ENCODE measurements around the gene NUP50.

The NUP50 gene

GRCh38 chr22:45149671-45150070 is 14.1 kb upstream of the NUP50 start:
- no peaks in the 10 kb centered on the region for H3K9me3 Mint-ChIP-seq (ENCODE audit: low read depth)
- no peaks in the 10 kb centered on the region for H3K27me3 Mint-ChIP-seq
- no peak overlapping the region for H3K4me3 Mint-ChIP-seq
- H3K27ac Mint-ChIP-seq = no peak overlapping the region
- H3K36me3 Mint-ChIP-seq = peaks cover 10% of the 10 kb centered on the region
- peaks cover 11% of the 10 kb centered on the region for H3K4me1 Mint-ChIP-seq (ENCODE audit: low read depth)

GRCh38 chr22:45150139-45150538 is 13.6 kb upstream of the NUP50 start:
- no peaks in the 10 kb centered on the region for H3K9me3 Mint-ChIP-seq (ENCODE audit: low read depth)
- H3K27me3 Mint-ChIP-seq = no peaks in the 10 kb centered on the region
- H3K4me3 Mint-ChIP-seq = no peak overlapping the region
- H3K27ac Mint-ChIP-seq = no peak overlapping the region
- peaks cover 9% of the 10 kb centered on the region for H3K4me1 Mint-ChIP-seq (ENCODE audit: low read depth)
- peaks cover 12% of the 10 kb centered on the region for H3K36me3 Mint-ChIP-seq

GRCh38 chr22:45151503-45151902 is 12.2 kb upstream of the NUP50 start:
- Mint-ChIP-seq H3K27me3 (no peaks in the 10 kb centered on the region), H3K27ac (no peak overlapping the region), H3K4me1 (ENCODE audit: low read depth) (peaks cover 9% of the 10 kb centered on the region), H3K36me3 (peaks cover 9% of the 10 kb centered on the region), H3K4me3 (no peak overlapping the region), H3K9me3 (ENCODE audit: low read depth) (no peaks in the 10 kb centered on the region)

- Mint-ChIP-seq H3K4me3 (no peak overlapping the region), H3K9me3 (ENCODE audit: low read depth) (no peaks in the 10 kb centered on the region), H3K36me3 (peaks cover 15% of the 10 kb centered on the region), H3K4me1 (ENCODE audit: low read depth) (peaks cover 20% of the 10 kb centered on the region), H3K27ac (no peak overlapping the region), H3K27me3 (no peaks in the 10 kb centered on the region)
These were observed 9.3 kb upstream of the NUP50 start for GRCh38 chr22:45154383-45154782.

- H3K4me1 Mint-ChIP-seq (ENCODE audit: low read depth) = peaks cover 28% of the 10 kb centered on the region
- H3K27ac Mint-ChIP-seq = no peak overlapping the region
- H3K36me3 Mint-ChIP-seq = peaks cover 17% of the 10 kb centered on the region
- no peaks in the 10 kb centered on the region for H3K27me3 Mint-ChIP-seq
- H3K9me3 Mint-ChIP-seq (ENCODE audit: low read depth) = no peaks in the 10 kb centered on the region
- no peak overlapping the region for H3K4me3 Mint-ChIP-seq
These were observed 8.5 kb upstream of the NUP50 start for GRCh38 chr22:45155050-45155840.

GRCh38 chr22:45157907-45158306 is 5.8 kb upstream of the NUP50 start:
- Mint-ChIP-seq H3K4me3 (no peak overlapping the region), H3K4me1 (ENCODE audit: low read depth) (peaks cover 45% of the 10 kb centered on the region)

GRCh38 chr22:45159652-45160462 is 3.9 kb upstream of the NUP50 start:
- Mint-ChIP-seq H3K36me3 (peaks cover 14% of the 10 kb centered on the region), H3K27me3 (no peaks in the 10 kb centered on the region), H3K4me1 (ENCODE audit: low read depth) (peaks cover 46% of the 10 kb centered on the region), H3K27ac (peak overlapping the region; percentile 34), H3K9me3 (ENCODE audit: low read depth) (no peaks in the 10 kb centered on the region), H3K4me3 (peak overlapping the region; percentile 58)

More at GRCh38 chr22:45157907-45158306, 5.8 kb upstream of the NUP50 start:
- H3K27ac Mint-ChIP-seq = no peak overlapping the region
- H3K36me3 Mint-ChIP-seq = peaks cover 17% of the 10 kb centered on the region
- no peaks in the 10 kb centered on the region for H3K9me3 Mint-ChIP-seq (ENCODE audit: low read depth)
- H3K27me3 Mint-ChIP-seq = no peaks in the 10 kb centered on the region

GRCh38 chr22:45162531-45162930 is 1.2 kb upstream of the NUP50 start:
- Mint-ChIP-seq H3K36me3 (peaks cover 6% of the 10 kb centered on the region), H3K27ac (peak overlapping the region; percentile 50), H3K4me3 (peak overlapping the region; percentile 98), H3K27me3 (no peaks in the 10 kb centered on the region), H3K4me1 (ENCODE audit: low read depth) (peaks cover 67% of the 10 kb centered on the region), H3K9me3 (ENCODE audit: low read depth) (no peaks in the 10 kb centered on the region)

- peak overlapping the region; percentile 98 for H3K4me3 Mint-ChIP-seq
- peaks cover 68% of the 10 kb centered on the region for H3K4me1 Mint-ChIP-seq (ENCODE audit: low read depth)
- H3K27me3 Mint-ChIP-seq = no peaks in the 10 kb centered on the region
- H3K36me3 Mint-ChIP-seq = peaks cover 6% of the 10 kb centered on the region
- H3K9me3 Mint-ChIP-seq (ENCODE audit: low read depth) = no peaks in the 10 kb centered on the region
- H3K27ac Mint-ChIP-seq = peak overlapping the region; percentile 72
These were observed 650 bp upstream of the NUP50 start for GRCh38 chr22:45163099-45163450.

- Mint-ChIP-seq H3K27ac (peak overlapping the region; percentile 95), H3K4me1 (ENCODE audit: low read depth) (peaks cover 68% of the 10 kb centered on the region), H3K27me3 (no peaks in the 10 kb centered on the region), H3K4me3 (peak overlapping the region; percentile 98), H3K36me3 (peaks cover 11% of the 10 kb centered on the region), H3K9me3 (ENCODE audit: low read depth) (no peaks in the 10 kb centered on the region)
These were observed 754 bp downstream of the NUP50 start for GRCh38 chr22:45164270-45165088.

GRCh38 chr22:45166932-45167331 is 3.2 kb downstream of the NUP50 start:
- H3K4me3 Mint-ChIP-seq = no peak overlapping the region
- peaks cover 13% of the 10 kb centered on the region for H3K36me3 Mint-ChIP-seq

GRCh38 chr22:45169591-45170466 is 6.1 kb downstream of the NUP50 start:
- H3K27ac Mint-ChIP-seq = peak overlapping the region; percentile 92
- H3K9me3 Mint-ChIP-seq (ENCODE audit: low read depth) = no peaks in the 10 kb centered on the region
- H3K4me1 Mint-ChIP-seq (ENCODE audit: low read depth) = peaks cover 83% of the 10 kb centered on the region
- peaks cover 20% of the 10 kb centered on the region for H3K36me3 Mint-ChIP-seq
- H3K4me3 Mint-ChIP-seq = peak overlapping the region; percentile 72
- no peaks in the 10 kb centered on the region for H3K27me3 Mint-ChIP-seq

More at GRCh38 chr22:45166932-45167331, 3.2 kb downstream of the NUP50 start:
- Mint-ChIP-seq H3K27me3 (no peaks in the 10 kb centered on the region), H3K9me3 (ENCODE audit: low read depth) (no peaks in the 10 kb centered on the region), H3K4me1 (ENCODE audit: low read depth) (peaks cover 66% of the 10 kb centered on the region), H3K27ac (peak overlapping the region; percentile 64)

GRCh38 chr22:45171830-45172229 is 8.1 kb downstream of the NUP50 start:
- Mint-ChIP-seq H3K36me3 (peaks cover 20% of the 10 kb centered on the region), H3K9me3 (ENCODE audit: low read depth) (no peaks in the 10 kb centered on the region), H3K27me3 (no peaks in the 10 kb centered on the region), H3K27ac (peak overlapping the region; percentile 89), H3K4me1 (ENCODE audit: low read depth) (peaks cover 86% of the 10 kb centered on the region), H3K4me3 (peak overlapping the region; percentile 67)

Data from activated naive CD8-positive, alpha-beta T cell (primary cell).